Uterus (tissue), 4 donors: ENCODE results near the gene TOMM22. TPM values are rescaled to one million over a fixed set of nuclear protein-coding genes. Genes with fewer than 3 reads are reported as not detected.
A peak's percentile ranks its signal among the peaks of the same experiment; 100 is the strongest.

Experiments
- DNase-seq, 2 donors: peaks; one replicate each; pipeline ENCODE4 v3.0.0-alpha.2; 2019 to 2020
- H3K27ac ChIP-seq, 2 donors: fragments of 200-600 bp; sonication (generic); 1 replicate in 1 of 2; 2 replicates in 1 of 2; pipeline ENCODE4 v1.5.1; 2016 to 2018
- H3K27me3 ChIP-seq, 2 donors: fragments of 200-600 bp; sonication (generic); one replicate each; pipeline ENCODE4 v1.5.1; 2018 to 2019; ENCODE audit warnings: control low read depth in 1 of 2
- H3K36me3 ChIP-seq, 2 donors: fragments of 200-600 bp; sonication (generic); one replicate each; pipeline ENCODE4 v1.5.1; 2019; ENCODE audit warnings: control low read depth in 1 of 2
- H3K4me1 ChIP-seq, 2 donors: fragments of 200-600 bp; sonication (generic); one replicate each; pipeline ENCODE4 v1.5.1; 2018 to 2019; ENCODE audit warnings: control low read depth in 1 of 2
- H3K4me3 ChIP-seq, 2 donors: fragments of 200-600 bp; sonication (generic); 1 replicate in 1 of 2; 2 replicates in 1 of 2; pipeline ENCODE4 v1.5.1; 2018 to 2019; ENCODE audit warnings: mild to moderate bottlenecking in 1 of 2
- H3K9me3 ChIP-seq, 2 donors: fragments of 200-600 bp; sonication (generic); one replicate each; pipeline ENCODE4 v1.5.1; 2019; ENCODE audit warnings: control low read depth in 1 of 2
- POLR2A ChIP-seq, 2 donors: fragments of 450-650 bp; IDR thresholded peaks; one replicate each; pipeline ENCODE4 v1.6.1; 2016; ENCODE audit warnings: antibody characterized with exemption in 2 of 2, mild to moderate bottlenecking in 1 of 2, moderate library complexity in 1 of 2
- intact Hi-C: fragments of 100-400 bp; cut with DNase I; formaldehyde crosslinking; loops from one replicate; pipeline ENCODE4 v1.15.1; 2023; ENCODE audit warnings: low total_unique reads
- total RNA-seq, 4 donors: library from RNA; depleted of rRNA in 3 of 4; stranded (reverse); fragments of >200 nt in 3 of 4; gene quantifications; one replicate each; pipeline versions ENCODE4 v1.1.0 to v1.2.4, GENCODE V29; 2014 to 2023
- TF ChIP-seq, protein P1 (sequence below), 4 experiments: fragments of 200-600 bp in 2 of 4; fragments of 450-650 bp in 2 of 4; sonication (generic) in 2 of 4; IDR thresholded peaks; one replicate each; pipeline ENCODE4 v1.5.1; 2016 to 2019; ENCODE audit warnings: antibody characterized with exemption in 4 of 4, mild to moderate bottlenecking in 2 of 4, moderate library complexity in 1 of 4
- donor health status: DM: yes; HTN: yes; CAD: no.

The TOMM22 gene
- total RNA-seq, 4 donors from 2014 or later = 17.6 to 62.5 (median 48.4) TPM

DNA sequence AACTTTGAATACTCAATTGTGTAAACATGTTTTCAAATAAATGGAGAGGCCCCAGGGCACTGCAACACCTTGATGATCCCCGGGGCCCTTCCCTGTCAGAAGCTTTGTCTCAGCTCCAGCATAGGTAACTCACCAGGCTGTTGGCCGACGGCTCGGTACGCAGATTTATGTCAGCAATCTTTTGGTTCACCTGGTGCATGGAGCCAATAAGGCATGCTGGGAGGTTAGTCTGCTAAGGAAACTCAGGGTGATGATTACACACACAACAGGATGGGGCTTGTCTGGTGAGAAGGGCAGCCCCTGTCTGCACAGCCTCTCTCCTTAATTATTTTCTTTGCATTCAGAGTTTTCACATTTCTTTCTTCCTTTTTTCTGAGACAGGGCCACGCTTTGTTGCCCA lies 36.3 kb upstream of the TOMM22 start:
- intact Hi-C loops = no loop called here
- H3K27me3 ChIP-seq = no peaks in the 10 kb centered on the region
- no peaks in the 10 kb centered on the region for H3K4me1 ChIP-seq
- no peaks in the 10 kb centered on the region for H3K36me3 ChIP-seq
- TF ChIP-seq POLR2A (IDR thresholded peaks at IDR 0.05) = no peak
- TF ChIP-seq, protein P1, sequence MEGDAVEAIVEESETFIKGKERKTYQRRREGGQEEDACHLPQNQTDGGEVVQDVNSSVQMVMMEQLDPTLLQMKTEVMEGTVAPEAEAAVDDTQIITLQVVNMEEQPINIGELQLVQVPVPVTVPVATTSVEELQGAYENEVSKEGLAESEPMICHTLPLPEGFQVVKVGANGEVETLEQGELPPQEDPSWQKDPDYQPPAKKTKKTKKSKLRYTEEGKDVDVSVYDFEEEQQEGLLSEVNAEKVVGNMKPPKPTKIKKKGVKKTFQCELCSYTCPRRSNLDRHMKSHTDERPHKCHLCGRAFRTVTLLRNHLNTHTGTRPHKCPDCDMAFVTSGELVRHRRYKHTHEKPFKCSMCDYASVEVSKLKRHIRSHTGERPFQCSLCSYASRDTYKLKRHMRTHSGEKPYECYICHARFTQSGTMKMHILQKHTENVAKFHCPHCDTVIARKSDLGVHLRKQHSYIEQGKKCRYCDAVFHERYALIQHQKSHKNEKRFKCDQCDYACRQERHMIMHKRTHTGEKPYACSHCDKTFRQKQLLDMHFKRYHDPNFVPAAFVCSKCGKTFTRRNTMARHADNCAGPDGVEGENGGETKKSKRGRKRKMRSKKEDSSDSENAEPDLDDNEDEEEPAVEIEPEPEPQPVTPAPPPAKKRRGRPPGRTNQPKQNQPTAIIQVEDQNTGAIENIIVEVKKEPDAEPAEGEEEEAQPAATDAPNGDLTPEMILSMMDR (IDR thresholded peaks at IDR 0.05) = no peak
- no peak for DNase-seq
- no peaks in the 10 kb centered on the region for H3K9me3 ChIP-seq
- no peak overlapping the region for H3K27ac ChIP-seq
- H3K4me3 ChIP-seq = no peak overlapping the region

GRCh38 chr22:38649841-38650522 lies 31.8 kb upstream of the TOMM22 start:
- H3K9me3 ChIP-seq = no peaks in the 10 kb centered on the region
- DNase-seq = no peak
- H3K36me3 ChIP-seq = no peaks in the 10 kb centered on the region
- intact Hi-C loops = no loop called here
- H3K27me3 ChIP-seq = no peaks in the 10 kb centered on the region
- H3K27ac ChIP-seq = no peak overlapping the region
- TF ChIP-seq, protein P1 (IDR thresholded peaks at IDR 0.05) = no peak
- no peak for TF ChIP-seq POLR2A (IDR thresholded peaks at IDR 0.05)
- no peak overlapping the region for H3K4me3 ChIP-seq
- no peaks in the 10 kb centered on the region for H3K4me1 ChIP-seq

DNA sequence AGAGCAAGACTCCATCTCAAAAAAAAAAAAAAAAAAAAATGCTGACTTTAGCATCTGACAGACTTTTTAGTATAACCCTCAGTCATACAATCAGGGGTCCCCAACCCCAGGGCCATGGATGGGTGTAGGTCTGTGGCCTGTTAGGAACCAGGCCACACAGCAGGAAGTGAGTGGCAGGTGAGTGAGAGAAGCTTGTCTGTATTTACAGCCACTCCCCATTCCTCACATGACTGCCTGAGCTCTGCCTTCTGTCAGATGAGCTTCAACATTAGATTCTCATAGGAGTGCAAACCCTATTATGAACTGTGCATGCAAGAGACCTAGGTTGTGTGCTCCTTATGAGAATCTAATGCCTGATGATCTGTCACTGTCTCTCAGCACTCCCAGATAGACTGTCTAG lies 28.9 kb upstream of the TOMM22 start:
- Histone ChIP-seq H3K4me1 (no peaks in the 10 kb centered on the region), H3K27ac (no peak overlapping the region), H3K4me3 (no peak overlapping the region), H3K9me3 (no peaks in the 10 kb centered on the region), H3K36me3 (no peaks in the 10 kb centered on the region), H3K27me3 (no peaks in the 10 kb centered on the region)
- TF ChIP-seq POLR2A (IDR thresholded peaks at IDR 0.05) = no peak
- TF ChIP-seq, protein P1 (IDR thresholded peaks at IDR 0.05) = no peak
- no peak for DNase-seq
- intact Hi-C loops = no loop called here

DNA sequence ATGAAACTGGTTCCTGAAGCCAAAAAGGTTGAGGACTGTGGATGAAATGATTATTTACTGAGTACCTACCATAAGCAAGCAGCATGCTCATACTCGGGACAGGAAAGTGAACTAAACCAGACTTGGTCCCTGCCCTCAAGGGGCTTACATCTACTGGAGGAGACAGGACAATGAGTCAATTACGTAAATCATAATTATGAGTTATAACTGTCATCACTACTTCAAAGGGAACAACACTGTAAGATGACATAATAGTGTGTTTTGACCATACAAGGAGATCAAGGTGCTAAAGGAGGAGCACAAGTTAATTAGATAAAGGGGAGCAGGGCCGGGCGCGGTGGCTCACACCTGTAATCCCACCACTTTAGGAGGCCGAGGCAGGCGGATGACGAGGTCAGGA lies 28.0 kb upstream of the TOMM22 start:
- Histone ChIP-seq H3K27me3 (no peaks in the 10 kb centered on the region), H3K4me3 (no peak overlapping the region), H3K4me1 (no peaks in the 10 kb centered on the region), H3K9me3 (no peaks in the 10 kb centered on the region), H3K27ac (no peak overlapping the region), H3K36me3 (no peaks in the 10 kb centered on the region)
- no peak for DNase-seq
- TF ChIP-seq POLR2A (IDR thresholded peaks at IDR 0.05) = no peak
- TF ChIP-seq, protein P1 (IDR thresholded peaks at IDR 0.05) = no peak
- intact Hi-C loops = no loop called here

GRCh38 chr22:38655519-38656255 lies 26.1 kb upstream of the TOMM22 start:
- H3K9me3 ChIP-seq = no peaks in the 10 kb centered on the region
- no peaks in the 10 kb centered on the region for H3K27me3 ChIP-seq
- TF ChIP-seq, protein P1 (IDR thresholded peaks at IDR 0.05) = no peak
- TF ChIP-seq POLR2A (IDR thresholded peaks at IDR 0.05) = no peak
- no peaks in the 10 kb centered on the region for H3K36me3 ChIP-seq
- H3K4me1 ChIP-seq = no peaks in the 10 kb centered on the region
- H3K27ac ChIP-seq = peak overlapping the region; percentile 83 to 93
- intact Hi-C loops = no loop called here
- peak overlapping the region; percentile 90 to 91 for H3K4me3 ChIP-seq
- DNase-seq = peak in 1 of 2 donors; percentile 32
